HG02759 (cell line): ENCODE measurements around the gene LVRN.

Source experiments
- ATAC-seq: cut with Tn5 transposase; IDR thresholded peaks from one replicate; pipeline ENCODE4 v1.9.1; 2021; ENCODE audit warnings: mild to moderate bottlenecking, moderate library complexity; ENCODE audit not compliant: unreplicated experiment

LVRN gene

DNA sequence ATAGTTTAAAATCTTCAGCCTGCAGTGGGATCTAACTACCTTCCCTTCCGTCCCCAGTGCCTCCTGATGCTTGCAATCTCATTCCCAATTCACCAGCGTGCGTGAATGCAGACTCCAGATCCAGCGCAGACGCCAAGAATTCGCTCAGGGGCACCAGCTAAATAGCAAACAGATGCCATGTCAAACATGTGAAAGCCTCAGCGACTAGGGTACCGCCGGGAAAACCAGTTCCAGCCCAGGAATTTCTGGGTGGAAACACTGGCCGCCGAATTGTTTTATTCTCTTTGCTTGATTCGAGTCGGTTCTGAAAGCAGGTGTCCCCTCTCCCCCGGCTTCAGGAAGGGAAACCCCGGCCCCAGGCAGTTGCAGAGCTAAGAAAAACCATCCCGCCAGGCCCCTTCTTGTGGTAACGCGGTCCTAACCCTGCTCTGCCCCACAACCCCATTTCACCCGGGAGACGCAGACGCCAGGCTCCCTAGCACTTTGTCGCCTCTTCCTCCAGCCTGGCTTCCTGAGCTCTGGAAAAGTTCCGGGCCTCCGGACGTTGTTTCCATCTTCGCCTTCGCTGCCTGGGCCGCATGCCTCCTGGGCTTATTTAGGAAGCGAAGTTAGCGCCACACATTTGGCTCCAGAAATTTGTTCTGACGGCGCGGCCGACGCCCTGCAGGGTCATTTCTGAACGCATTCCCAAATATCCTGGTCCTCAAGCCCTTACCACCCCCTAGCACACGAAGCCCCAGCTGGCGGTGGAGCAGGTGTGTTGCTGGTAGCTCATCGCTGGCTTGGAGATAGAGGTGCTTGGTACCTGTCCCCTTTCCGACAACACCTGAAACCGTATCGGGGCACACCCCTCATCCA is 665 bp upstream of the LVRN start:
- no peak for ATAC-seq

DNA sequence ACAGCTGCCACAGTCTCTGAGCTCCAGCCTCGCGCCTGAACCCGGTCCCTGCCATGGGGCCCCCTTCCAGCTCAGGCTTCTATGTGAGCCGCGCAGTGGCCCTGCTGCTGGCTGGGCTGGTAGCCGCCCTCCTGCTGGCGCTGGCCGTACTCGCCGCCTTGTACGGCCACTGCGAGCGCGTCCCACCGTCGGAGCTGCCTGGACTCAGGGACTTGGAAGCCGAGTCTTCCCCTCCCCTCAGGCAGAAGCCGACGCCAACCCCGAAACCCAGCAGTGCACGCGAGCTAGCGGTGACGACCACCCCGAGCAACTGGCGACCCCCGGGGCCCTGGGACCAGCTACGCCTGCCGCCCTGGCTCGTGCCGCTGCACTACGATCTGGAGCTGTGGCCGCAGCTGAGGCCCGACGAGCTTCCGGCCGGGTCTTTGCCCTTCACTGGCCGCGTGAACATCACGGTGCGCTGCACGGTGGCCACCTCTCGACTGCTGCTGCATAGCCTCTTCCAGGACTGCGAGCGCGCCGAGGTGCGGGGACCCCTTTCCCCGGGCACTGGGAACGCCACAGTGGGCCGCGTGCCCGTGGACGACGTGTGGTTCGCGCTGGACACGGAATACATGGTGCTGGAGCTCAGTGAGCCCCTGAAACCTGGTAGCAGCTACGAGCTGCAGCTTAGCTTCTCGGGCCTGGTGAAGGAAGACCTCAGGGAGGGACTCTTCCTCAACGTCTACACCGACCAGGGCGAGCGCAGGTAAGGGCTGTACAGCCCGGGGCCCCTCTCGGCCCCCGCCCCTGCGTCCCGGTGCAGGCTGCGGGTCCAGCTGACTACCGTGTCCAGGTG is 509 bp downstream of the LVRN start:
- peak; percentile 61 for ATAC-seq

DNA sequence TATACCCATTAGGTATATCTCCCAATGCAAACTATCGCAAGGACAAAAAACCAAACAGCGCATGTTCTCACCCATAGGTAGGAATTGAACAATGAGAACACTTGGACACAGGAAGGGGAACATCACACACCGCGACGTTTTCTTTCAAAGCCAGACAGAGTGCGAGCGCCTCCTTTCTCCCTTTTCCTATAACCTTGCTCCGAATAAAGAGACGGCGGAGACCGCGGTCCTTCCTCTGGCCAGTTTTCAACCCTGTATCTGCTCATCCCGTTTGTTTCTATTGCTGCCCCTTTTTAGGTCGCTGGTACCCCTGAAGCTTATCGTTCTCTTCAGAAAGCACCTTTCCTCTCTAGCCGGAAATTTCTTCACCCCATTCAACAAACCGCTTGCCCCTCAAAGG is 1.3 kb downstream of the LVRN start:
- ATAC-seq = no peak

DNA sequence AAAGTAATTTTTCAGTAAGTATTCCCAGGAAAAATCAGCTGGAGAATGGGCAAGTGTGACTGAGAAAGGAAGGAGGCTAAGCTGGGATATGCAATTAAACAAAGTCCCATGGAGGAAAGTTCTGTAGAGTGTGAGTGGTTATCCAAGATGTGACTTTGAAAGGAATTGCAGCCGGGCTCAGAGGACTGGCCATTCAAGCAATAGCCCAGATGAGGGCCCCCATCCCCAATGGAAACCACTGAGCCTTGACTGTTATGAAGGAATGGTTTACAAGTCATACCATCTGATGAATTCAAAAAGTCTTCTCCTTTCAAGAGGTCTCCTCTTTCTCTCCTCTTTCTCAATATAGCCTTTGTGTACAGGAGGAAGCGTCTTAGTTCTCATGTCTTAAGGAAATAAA is 6.5 kb downstream of the LVRN start:
- ATAC-seq = no peak

DNA sequence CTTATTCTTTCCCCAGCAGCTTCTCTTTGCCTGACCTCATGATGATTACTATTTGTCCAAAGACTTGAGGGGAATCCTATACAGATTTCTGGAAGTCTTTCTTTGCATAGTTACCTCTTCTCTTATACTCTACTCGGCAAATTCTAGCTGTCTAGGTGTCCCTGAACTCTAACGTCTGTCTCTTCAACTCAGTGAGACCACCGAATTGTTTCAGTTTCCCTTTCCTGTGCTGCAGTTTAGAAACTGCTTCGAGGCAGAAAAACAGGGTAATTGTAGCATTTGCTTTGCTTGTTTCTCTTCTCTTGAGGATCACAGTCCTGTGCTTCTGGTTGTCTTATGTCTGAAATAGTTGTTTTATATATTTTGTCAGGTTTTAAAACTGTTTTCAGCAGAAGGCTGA is 14.8 kb downstream of the LVRN start:
- ATAC-seq = peak; percentile 89

DNA sequence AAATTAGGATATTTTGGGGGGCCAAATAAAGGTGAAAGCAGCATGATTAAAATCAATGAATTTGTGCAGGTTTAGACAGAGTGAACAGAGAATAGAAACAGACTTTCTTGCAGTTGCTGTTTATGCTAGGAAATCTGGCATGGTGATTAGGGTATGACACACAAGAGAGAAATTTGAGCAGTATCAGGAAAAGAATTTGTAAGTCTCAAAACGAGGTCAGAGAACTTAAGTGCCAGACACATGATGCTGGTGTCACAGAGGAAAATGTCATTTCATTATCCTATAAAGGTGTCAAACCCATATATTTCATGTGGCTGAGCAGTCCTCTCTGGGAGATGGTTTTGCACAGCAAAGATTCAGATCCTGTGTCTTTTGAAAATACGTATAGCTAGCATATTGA is 15.7 kb downstream of the LVRN start:
- ATAC-seq = no peak

DNA sequence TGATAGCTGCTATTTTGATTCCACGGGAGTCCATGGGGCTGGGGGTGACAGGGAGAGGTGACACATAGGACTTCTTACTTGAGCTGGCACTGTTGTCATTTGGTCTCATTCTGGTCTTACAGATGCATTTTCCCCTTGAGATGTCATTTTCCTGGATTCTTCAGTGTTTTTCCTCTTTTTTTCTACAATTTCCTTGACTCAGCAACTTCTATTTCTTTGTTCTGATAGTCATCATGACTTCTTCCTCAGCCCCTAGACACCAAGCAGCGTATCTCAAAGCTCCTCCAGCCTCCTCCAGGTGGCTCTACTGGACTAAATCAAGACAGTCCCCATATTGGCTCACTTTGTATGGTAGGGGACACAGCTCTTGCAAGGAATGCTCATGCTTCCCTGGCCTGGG is 16.5 kb downstream of the LVRN start:
- no peak for ATAC-seq

DNA sequence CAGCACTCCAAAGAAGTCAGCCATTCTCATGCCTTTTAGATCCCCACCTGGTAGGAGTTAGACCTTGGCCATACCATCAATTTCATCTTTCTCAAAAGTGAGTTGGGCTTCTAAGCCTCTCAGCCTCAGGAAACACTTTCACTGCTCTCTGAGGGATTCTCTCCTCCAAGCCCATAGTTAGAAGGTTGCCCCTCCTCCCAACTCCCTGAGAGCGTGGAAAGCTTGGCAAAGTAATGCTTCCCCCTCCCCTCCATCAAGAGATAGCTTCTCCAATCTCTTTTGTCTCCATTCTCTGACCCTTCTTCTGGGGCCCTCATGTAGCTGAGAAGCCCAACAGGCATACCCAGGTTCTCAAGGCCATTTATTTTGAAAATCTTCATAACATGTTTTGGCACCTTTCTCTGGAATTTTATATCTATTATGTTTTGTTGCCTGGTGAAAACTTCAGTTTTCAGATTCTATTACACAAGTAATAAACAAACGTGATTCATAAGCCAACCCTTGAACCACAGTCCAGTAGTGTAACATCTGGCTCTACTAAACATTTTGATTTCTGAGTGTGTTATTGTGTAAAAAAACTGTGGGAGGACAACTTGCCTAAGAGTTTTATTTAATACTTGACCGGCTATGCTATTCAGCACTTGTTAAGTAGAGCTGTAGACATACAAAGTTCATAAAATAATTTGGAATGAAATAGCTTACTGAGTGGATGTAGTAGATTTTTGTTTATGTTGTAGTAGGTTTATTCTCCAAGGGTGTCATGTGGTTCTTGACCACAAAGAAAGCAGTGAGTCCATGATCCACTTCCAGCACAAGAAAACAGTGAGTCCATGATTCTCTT is 17.1 kb downstream of the LVRN start:
- ATAC-seq = no peak

DNA sequence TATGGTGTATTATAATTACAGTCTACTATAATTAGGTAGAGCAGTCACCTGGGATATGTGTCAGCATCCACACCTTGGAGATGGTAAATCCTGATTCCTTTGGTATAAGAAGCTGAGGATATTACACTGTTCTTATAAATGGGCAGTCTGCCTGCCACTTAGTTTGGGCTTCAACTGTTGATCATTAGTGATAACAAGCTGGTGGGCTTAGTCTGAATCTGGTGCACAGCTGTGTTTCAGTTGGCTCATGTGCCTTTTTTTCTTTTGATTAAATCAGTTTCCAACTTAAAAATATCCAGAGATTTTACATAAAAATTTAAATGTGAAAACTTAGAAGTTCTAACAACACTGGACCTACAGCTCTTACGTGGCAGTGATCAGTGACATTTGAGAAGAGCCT is 21.2 kb downstream of the LVRN start:
- ATAC-seq = no peak

DNA sequence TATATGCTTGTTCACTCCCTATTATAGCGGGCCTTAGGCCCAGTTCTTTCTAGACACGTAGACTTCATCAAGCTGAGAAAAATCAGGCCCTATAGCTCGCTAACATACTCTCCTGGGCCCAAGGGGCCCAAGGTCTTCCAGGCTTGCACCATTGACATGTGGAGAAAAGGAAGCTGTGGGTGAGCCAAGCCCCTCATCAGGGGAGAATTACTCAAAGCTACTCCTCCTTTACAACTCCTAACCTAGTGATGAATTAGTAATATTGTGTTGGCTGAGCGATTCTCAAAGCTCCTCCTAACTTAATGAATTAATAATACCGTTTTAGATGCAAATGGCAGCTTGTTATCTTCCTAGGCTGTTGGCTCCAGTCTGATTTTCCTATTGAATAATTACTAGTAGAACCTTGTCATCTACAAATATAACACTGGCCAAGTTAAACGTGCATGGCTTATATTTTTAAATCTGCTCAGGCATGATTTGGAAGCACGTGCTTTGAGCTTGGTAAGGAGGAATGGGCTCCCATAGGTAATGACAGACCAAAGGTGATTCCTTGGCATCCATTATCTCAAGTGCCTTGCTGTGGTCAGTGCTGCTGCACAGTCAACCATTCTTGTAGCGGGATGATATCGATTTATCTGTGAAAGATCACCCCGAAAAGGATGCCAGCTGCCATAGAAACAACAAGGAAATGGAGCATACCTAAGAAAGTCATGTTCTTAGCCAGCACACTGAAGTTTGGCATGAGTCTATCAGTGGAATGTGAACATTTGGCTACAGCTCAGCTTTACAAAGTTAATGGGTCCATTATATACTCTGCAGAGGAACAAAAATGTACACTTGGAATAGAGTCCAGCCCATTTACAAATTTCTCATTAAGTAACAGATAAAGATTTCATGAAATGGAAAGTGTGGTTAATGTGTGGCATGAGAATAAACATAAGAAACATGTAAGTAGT is 23.8 kb downstream of the LVRN start:
- no peak for ATAC-seq

DNA sequence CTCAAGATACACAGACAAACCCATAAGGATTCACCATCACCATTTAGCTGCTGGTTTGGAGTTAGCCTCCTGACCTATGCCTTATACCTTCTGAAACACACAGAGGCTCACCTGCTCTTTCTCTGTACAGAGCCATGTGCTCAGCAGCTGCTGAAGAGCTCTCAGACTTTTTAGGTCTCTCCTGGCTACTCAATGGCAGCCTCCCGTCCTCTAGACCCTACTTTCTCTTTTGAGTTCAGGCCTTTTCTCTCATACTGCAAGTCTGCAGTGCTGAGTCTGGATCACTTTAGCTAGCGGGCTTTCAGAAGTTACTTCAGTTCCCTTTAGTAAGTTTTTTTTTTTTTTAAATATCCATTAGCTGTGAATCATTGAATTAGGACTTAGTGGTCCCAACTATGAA is 25.7 kb downstream of the LVRN start:
- ATAC-seq = no peak

DNA sequence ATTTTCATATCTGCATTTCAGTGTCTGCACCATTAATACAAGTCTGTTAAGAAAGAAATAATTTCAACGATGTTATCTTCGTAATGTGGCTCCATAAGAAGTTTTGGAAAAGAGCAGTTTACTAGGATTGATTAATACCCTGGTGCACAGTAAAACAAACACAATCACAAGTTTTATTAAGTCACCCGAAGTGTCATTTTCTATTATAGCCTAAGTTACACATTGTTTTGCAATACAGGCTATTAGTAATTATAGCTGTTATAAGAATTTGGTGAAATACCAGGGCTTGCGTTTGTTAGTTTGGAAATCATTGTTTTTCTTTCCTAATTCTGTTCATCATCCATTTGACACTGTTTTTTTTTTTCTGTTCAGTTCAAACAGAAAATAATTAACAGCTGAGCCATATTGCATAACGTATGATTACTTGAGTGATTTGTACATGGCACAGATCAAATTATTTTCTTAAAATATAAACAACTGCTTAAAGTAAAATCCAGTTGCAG is 30.6 kb downstream of the LVRN start:
- no peak for ATAC-seq

DNA sequence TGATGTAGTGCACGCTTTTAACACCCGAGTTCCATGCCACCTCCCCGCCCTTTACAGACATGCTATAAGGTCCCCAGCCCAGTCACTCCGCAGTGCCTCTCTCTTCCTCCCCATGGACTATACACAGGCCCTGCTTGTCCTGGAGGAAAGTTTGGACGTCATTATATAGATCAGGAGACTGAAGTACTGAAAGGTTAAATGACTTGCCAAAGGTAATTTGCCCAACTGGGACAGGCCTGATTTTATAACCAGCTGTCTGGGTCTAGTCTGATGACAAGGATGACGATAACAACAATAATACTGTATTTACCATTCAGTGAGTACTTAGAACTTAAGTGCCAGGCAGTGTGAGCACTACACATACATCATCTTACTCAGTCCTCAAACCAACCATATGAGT is 33.1 kb downstream of the LVRN start:
- no peak for ATAC-seq

DNA sequence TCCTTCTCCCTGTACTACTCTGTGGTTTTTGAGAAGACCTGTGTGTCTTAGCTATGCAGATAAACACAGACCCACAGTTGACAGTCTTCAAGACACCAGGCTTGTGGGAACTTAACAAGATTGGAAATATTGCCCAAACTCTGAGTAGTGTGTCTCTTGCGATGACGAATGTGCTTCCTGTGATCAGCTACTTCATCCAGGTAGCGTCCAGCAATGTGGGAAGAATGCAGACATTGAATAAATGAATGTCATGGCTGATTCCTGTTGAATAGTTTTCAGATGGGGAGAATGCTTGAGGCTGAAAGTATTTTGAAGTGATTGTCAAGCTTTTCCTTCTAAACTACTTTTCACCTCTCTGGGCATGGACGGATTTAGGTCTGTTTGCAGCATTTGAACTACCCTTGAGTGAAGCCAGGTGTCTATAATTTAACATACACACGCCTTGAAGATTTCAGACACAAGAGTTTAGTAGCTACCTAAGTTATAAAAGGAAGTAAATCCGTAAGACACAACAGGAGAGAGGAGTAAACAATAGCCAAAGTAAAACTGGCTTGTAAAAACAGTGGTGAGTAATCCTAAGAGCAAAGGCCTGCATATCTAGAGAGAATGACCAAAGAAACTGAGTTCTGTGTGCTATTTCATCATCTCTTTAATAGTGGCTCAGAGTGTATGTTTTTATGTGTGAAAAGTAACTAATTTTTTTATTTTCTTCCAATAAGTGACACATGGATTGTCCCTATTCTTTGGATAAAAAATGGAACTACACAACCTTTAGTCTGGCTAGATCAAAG is 40.0 kb downstream of the LVRN start:
- no peak for ATAC-seq

DNA sequence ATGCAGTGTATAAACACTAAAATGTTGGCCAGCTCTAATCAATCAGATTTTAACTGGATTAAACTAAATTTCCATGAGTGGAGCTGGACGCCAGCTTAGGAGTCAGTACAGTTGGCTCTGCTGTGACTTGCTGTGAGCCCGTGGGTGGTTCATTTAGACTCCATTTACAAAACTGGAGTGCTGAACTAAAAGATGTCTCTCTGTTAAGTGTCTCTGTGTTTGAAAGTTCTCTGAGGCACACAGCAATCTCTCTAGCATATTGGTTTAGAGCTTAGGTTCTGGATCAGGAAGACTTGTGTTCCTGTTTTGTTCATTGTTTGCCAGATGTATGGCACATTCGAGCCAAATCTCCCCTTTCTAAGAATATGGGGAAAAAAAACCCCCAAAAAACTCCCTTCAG is 42.0 kb downstream of the LVRN start:
- ATAC-seq = no peak

DNA sequence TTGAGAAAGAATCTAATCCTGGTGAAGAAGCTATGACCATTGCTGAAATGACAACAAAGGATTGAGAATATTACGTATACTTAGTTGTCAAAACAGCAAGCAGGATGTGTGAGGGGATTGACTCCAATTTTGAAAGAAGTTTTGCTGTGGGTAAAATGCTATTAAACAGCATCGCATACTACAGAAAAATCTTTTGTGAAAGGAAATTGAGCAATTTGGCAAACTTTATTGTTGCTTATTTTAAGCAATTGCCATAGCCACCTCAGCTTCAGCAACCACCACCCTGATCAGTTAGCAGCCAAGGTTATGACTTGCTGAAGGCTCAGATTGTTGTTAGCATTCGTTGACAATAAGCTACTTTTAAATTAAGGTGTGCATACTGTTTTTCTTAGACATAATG is 47.5 kb downstream of the LVRN start:
- no peak for ATAC-seq

DNA sequence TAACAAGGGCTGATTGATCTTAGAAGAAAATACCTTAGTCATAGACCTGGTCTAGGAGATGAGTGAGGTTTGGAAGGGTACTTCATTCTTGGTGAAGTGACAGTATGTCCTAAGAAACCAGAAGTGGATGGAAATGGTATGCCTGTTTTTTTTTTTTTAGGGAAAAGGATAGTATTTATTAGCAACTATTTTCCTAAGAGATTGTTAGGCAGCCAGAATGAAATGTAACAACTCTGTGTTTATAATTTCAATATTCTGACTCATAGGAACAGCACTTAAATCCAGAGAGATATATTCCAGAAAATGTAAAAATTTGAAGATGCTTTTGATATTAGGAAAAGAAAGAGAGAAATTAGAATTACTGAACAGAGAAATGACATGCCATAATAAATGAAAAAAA is 48.8 kb downstream of the LVRN start:
- no peak for ATAC-seq

DNA sequence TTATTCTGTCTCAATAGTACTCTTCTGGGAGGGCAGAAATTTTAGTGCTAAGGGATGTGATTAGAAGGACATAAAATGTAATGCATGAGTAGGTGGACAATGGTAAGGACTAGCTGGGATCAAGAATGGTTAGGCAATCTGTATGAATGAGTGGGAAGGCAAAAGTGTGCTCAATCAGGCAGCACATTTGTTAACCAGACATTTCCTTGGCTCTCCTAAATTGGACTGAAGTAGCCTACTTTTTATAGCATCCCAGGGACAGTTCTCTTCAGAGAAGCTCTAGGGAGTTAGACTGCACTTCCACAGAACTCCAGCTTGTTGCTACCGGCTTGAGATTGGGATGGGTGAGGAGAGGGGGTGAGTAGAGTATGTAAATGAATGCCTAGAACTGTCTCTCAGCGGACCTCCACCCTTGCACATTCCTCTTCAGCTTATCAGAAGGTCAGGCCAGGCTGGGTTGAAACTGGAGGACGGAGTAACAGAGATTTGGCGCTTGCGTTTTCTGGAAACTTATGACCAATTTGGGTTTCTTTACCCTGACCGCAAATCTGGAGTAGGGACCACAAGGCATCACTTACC is 51.0 kb downstream of the LVRN start:
- ATAC-seq = no peak

DNA sequence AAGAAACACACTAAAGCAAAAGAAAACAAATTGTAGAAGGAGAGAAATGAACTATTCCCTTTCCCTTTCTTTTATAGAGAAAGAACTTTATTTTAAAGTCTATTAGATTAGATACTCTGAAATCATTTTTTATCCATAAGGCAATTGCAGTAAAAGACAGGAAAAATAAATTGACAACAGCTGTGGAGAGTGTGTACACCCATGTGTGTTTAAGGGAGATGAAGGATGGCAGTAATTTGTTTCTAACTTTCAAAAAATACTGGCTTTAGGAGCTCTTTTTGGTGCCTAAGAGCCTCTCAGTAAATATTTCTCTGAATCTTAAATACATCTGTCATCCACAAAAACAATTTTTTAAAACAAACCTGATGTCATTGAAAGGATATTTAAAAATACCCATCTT is 51.7 kb downstream of the LVRN start:
- no peak for ATAC-seq
